Lower leg skin (tissue), 3 donors: Measurements from ENCODE around the gene CCDC191.

ENCODE experiments used
- POLR2A ChIP-seq, 2 donors: fragments of 450-650 bp; IDR thresholded peaks; one replicate each; pipeline ENCODE4 v1.6.1; 2016 to 2017; ENCODE audit warnings: antibody characterized with exemption in 2 of 2, mild to moderate bottlenecking in 1 of 2, moderate library complexity in 1 of 2
- TF ChIP-seq, protein P1 (sequence below), 3 donors: fragments of 450-650 bp; IDR thresholded peaks; one replicate each; pipeline ENCODE4 v1.5.1; 2016; ENCODE audit warnings: antibody characterized with exemption in 3 of 3, mild to moderate bottlenecking in 3 of 3, moderate library complexity in 2 of 3

DNA sequence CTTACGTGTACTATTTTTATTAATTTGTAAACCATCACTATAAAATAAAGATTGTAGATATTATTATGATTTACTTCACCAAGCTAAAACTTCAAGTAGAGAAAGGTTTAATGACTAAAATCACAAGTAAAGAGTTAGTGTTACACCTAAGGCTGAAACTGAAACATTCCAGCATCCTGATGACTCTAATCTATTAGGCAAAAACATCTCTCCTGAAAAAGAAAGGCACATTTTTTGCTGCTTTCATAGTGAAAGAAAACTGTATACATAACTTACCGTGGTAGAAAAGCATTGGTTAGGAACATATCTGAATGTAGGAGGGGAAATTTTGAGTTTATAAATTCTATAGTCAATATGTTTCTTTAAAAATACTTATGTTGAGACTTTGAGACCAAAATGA, 35.4 kb downstream of the CCDC191 start:
- TF ChIP-seq, protein P1, sequence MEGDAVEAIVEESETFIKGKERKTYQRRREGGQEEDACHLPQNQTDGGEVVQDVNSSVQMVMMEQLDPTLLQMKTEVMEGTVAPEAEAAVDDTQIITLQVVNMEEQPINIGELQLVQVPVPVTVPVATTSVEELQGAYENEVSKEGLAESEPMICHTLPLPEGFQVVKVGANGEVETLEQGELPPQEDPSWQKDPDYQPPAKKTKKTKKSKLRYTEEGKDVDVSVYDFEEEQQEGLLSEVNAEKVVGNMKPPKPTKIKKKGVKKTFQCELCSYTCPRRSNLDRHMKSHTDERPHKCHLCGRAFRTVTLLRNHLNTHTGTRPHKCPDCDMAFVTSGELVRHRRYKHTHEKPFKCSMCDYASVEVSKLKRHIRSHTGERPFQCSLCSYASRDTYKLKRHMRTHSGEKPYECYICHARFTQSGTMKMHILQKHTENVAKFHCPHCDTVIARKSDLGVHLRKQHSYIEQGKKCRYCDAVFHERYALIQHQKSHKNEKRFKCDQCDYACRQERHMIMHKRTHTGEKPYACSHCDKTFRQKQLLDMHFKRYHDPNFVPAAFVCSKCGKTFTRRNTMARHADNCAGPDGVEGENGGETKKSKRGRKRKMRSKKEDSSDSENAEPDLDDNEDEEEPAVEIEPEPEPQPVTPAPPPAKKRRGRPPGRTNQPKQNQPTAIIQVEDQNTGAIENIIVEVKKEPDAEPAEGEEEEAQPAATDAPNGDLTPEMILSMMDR (IDR thresholded peaks at IDR 0.05) = no peak
- no peak for TF ChIP-seq POLR2A (IDR thresholded peaks at IDR 0.05)
